GM21367 (cell line): ENCODE data around the gene DCAF10.
"Not testable (repeated sequence)": the region's sequence is repeated elsewhere in the genome, so short reads cannot be mapped to it uniquely, and the experiment has no call there.

ENCODE experiments used
- ATAC-seq: cut with Tn5 transposase; IDR thresholded peaks from one replicate; pipeline ENCODE4 v1.9.1; 2021; ENCODE audit not compliant: unreplicated experiment

DCAF10 gene

GRCh38 chr9:37800631-37801286 is at the start of gene DCAF10:
Gene DCAF10 (plus strand): TSS chr9:37800797. CDS start chr9:37800867, 70 bp downstream.
- ATAC-seq: peak; percentile 55

- no peak for ATAC-seq
Measured at GRCh38 chr9:37751186-37751585, 49.4 kb upstream of the DCAF10 start.

GRCh38 chr9:37751704-37752103 is 48.9 kb upstream of the DCAF10 start:
- ATAC-seq: not testable (repeated sequence)

- not testable (repeated sequence) for ATAC-seq
Measured at GRCh38 chr9:37752112-37752511, 48.5 kb upstream of the DCAF10 start.

DNA sequence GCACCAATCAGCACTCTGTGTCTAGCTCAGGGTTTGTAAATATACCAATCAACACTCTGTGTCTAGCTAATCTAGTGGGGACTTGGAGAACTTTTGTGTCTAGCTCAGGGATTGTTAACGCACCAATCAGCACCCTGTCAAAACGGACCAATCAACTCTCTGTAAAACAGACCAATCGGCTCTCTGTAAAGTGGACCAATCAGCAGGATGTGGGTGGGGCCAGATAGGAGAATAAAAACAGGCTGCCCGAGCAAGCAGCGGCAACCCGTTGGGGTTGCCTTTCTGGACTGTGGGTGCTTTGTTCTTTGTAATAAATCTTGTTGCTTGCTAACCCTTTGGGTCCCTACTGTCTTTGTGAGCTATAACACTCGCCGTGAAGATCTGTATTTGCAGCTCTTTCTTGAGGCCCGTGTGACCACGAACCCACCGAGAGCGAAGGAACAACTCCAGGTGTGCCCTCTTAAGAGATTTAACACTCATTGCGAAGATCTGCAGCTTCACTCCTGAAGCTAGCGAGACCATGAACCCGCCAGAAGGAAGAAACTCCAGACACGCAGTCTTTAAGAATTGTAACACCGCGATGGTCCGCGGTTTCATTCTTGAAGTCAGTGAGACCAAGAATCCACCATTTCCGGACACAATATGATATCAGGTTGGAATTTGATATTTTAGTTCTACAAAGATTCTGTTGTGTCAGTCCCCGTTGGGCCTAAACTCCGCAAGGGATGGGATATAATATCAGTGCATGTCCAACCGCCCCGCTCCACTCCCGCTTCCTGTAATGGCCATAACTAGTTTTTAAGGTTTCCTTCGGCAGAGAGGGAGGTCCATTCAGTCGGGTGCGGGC is 47.7 kb upstream of the DCAF10 start:
- ATAC-seq: no peak

DNA sequence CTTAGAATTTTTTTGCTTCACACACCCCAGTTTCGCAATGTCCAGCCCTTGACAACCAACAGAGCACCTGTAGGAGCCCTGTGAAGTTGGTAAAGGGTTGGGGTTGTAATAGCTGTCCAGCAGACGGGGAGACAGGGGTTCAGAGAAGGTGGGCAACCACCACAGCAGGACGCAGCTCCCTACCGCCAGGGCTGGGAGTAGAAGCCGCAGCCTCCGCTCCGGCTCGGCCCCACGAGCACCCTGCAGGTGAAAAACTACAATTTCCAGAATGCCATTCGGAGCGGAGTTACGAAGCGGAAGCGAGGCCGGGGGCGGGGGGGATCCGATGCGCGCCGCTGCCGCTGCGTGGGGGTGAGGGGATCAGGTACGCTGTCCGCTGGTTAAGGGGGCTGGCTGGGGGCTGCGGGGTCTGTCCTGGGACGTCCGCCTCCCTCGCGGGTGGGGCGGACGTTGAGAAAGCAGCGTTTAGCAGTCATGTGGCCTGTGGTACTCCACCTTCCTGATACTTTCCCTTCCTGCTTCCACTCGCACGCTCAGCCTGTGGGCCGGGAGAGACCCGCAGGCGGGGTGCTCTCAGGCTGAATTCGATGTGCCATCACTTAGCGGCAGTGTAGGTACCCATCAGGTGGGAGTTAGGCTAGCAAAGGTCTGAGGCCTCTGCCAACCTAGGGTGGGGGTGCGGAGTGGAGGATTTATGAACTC is 47.0 kb upstream of the DCAF10 start, which contains the start of gene TRMT10B:
Gene TRMT10B, plus strand, starts transcription at position 317 of the 702 bp plus-strand sequence. CDS start 8,127 bp downstream, outside the sequence.
- peak; percentile 82 for ATAC-seq

GRCh38 chr9:37758747-37759146 is 41.9 kb upstream of the DCAF10 start:
- ATAC-seq: no peak

DNA sequence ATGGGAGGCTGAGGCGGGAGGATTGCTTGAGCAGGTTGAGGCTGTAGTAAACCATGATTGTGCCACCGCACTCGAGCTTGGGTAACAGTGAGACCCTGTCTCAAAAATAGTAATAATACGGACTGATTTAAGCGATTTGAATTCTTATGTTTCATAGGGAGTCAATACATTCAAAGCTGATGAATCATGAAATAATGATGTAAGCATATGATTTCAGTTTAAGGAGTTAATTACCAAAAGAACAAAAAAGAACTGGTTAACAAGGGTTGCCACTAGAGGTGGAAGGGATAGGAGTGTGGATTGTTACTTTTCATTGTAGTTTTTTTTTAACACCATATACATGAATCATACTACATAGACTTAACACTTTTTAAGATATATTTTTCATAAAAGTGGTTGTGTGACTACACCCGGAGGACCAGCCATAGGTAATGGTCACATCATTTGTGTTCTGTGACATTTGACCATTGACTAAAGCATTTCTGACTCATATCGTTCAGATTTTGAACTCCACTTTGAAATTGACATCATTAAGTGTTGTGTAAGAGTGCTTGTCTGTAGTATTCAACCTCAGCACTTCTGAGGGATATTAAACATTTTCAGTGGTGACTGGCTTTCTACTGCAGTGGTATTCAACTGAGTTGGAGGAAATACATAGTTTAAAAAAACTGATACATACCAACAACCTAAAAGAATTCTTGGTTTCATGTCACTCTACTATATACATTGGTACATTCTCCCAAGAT is 40.0 kb upstream of the DCAF10 start:
- no peak for ATAC-seq

DNA sequence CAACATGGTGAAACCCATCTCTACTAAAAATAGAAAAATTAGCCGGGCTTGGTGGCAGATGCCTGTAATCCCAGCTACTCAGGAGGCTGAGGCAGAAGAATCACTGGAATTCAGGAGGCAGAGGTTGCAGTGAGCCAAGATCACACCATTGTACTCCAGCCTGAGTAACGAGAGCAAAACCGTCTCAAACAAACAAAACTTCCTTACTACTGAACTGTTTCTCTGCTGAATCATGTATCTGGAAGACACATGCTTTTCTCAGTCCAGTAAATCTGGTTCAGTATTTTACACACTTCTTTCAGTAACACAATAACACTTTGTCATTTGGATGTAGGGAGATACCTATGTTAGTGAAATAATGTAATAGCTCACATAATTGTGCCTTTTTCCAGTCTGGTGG is 39.1 kb upstream of the DCAF10 start:
- ATAC-seq: no peak

DNA sequence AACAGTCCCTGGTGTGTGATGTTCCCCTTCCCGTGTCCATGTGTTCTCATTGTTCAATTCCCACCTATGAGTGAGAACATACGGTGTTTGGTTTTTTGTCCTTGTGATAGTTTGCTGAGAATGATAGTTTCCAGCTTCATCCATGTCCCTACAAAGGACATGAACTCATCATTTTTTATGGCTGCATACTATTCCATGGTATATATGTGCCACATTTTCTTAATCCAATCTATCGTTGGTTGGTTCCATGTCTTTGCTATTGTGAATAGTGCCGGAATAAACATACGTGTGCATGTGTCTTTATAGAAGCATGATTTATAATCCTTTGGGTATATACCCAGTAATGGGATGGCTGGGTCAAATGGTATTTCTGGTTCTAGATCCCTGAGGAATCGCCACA is 35.3 kb upstream of the DCAF10 start:
- not testable (repeated sequence) for ATAC-seq

DNA sequence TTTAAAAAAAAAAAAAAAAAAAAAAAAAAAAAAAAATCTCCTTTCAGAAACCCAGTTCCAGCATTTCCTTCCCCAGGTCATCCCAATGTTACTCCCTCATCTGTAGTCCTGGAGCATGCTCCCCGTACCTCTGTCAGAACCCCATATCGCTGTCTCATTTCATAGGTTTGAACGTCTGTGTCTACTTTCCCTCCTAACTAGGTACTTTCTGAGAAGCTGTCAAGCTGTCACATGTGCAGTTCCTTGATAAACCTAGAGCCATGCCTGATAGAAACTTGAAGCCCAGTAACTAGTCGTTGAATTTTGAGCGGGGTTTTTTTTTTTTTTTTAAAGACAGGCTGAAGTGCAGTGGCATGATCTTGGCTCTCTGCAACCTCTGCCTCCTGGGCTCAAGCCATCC is 31.3 kb upstream of the DCAF10 start:
- ATAC-seq: no peak

- ATAC-seq: no peak
Measured at GRCh38 chr9:37769995-37770394, 30.6 kb upstream of the DCAF10 start.

- ATAC-seq: no peak
Measured at GRCh38 chr9:37775216-37775919, 25.2 kb upstream of the DCAF10 start.

DNA sequence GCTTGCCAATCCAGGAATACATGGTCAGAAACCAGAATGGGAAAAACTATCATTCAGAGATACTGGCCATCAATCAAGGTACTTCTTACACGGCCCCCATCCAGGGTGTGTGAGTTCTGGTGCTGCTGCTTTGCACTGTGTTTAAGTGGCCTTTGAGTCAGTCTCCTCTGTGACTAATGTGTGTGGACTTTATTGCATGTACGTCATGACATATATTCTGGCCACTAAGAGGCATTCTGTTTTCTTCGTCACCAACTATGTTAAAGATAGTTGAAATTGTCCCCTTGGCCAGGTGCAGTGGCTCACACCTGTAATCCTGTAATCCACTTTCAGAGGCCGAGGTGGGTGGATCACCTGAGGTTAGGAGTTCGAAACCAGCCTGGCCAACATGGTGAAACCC is 24.3 kb upstream of the DCAF10 start:
- no peak for ATAC-seq

DNA sequence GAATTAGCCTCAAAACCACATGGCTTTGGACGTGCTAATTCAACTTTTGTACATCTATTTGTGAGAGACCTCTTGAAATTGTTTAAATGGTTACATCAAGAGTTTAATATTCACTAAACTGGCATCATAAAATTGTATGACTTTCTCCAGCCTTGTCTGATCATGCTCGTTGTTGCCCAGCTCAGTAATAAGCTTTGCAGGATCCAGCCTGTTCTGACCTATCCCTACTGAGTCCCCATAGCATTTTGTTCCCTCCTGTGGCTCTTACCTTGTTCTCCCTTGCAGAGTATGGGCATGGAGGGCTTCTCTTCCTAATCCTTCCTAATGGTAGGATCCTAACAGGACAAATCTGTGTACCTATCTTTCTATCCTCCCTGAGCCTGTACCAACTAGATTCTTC is 22.1 kb upstream of the DCAF10 start:
- ATAC-seq: no peak

GRCh38 chr9:37784291-37784615 is 16.3 kb upstream of the DCAF10 start:
- ATAC-seq: no peak

- peak; percentile 86 for ATAC-seq
Measured at GRCh38 chr9:37784616-37785483, 15.7 kb upstream of the DCAF10 start, which contains the start of gene EXOSC3. Gene EXOSC3 (minus strand): TSS chr9:37785064. CDS start chr9:37785044, 20 bp downstream.

GRCh38 chr9:37787059-37787458 is 13.5 kb upstream of the DCAF10 start:
- no peak for ATAC-seq

DNA sequence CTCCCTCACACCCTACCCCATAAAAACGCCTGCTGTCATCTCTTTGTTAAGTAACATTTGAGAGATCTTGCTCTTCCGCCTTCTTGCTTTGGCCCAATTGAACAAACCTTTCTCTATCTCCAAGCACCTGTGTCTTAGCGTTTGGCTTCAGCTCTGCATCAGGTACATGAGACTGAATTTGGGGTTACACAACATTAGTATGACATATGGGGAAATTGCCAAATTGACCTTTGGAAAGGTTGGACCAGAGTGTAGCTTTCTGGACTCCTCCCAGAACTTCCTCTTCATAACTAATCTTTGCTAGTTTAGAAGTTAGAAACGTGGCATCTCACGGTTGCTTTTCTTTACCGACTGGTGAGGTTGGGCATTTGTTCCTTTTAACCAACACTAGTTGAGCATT is 12.3 kb upstream of the DCAF10 start:
- ATAC-seq: no peak
